Prostate gland (tissue), 2 donors: ENCODE data around the gene CCDC102B. TPM values are rescaled to one million over a fixed set of nuclear protein-coding genes. Genes with fewer than 3 reads are reported as not detected.

Source experiments
- DNase-seq: peaks from one replicate; pipeline ENCODE4 v3.0.0-alpha.2; 2019; ENCODE audit warnings: low spot score
- H3K27ac ChIP-seq, 2 donors: fragments of 200-600 bp; sonication (generic); 2 replicates each; pipeline ENCODE4 v1.5.1; 2017 to 2019
- H3K27me3 ChIP-seq: fragments of 200-600 bp; sonication (generic); replicated peaks from 2 replicates; pipeline ENCODE4 v1.5.1; 2019; ENCODE audit not compliant: insufficient read depth
- H3K36me3 ChIP-seq, 2 donors: fragments of 200-600 bp; sonication (generic); 1 replicate in 1 of 2; 2 replicates in 1 of 2; pipeline versions ENCODE4 v1.5.1 to v1.8.1; 2017 to 2019
- H3K4me1 ChIP-seq: fragments of 200-600 bp; sonication (generic); replicated peaks from 2 replicates; pipeline ENCODE4 v1.5.1; 2019
- H3K4me3 ChIP-seq, 2 donors: fragments of 200-600 bp; sonication (generic); 2 replicates each; pipeline ENCODE4 v1.5.1; 2017 to 2019
- H3K9me3 ChIP-seq: fragments of 200-600 bp; sonication (generic); 2 replicates; pipeline ENCODE4 v1.5.1; 2017
- CTCF ChIP-seq, 4 experiments: fragments of 200-600 bp in 2 of 4; fragments of 450-650 bp in 2 of 4; sonication (generic) in 2 of 4; IDR thresholded peaks; 1 replicate in 3 of 4; 2 replicates in 1 of 4; pipeline ENCODE4 v1.5.1; 2016 to 2019; ENCODE audit warnings: antibody characterized with exemption in 4 of 4, mild to moderate bottlenecking in 2 of 4, moderate library complexity in 2 of 4
- POLR2A ChIP-seq: fragments of 450-650 bp; IDR thresholded peaks from one replicate; pipeline ENCODE4 v1.6.1; 2016; ENCODE audit warnings: antibody characterized with exemption, mild to moderate bottlenecking
- POLR2AphosphoS5 ChIP-seq: sonication (generic); formaldehyde crosslinking; IDR thresholded peaks from one replicate; pipeline ENCODE4 v1.6.1; 2017; ENCODE audit warnings: antibody characterized with exemption
- WGBS: methylation state at CpG from one replicate; pipeline ENCODE4 v1.1.5; 2018; 5-methylcytosine and 5-hydroxymethylcytosine counted together
- intact Hi-C: fragments of 100-400 bp; cut with DNase I; formaldehyde crosslinking; loops from one replicate; pipeline ENCODE4 v1.14.2; 2022
- total RNA-seq, 2 donors: library from RNA; depleted of rRNA; stranded (reverse); fragments of >200 nt; gene quantifications; one replicate each; pipeline ENCODE4 v1.1.0, GENCODE V29; 2016

CCDC102B gene
- 10 to 100 TPM in 1 of 2 donors, 1 to 10 TPM in 1; 2.9 to 16.5 TPM for total RNA-seq

- WGBS, result 21% methylated on average over 1 of the region's 1 CpG
- H3K27ac ChIP-seq, result no peak within 1 kb of the TSS
Observed at GRCh38 chr18:68797871-68798270, at the start of gene CCDC102B. Gene CCDC102B, plus strand, starts transcription at chr18:68798080. Its CDS starts 38,684 bp downstream, at chr18:68836764.

DNA sequence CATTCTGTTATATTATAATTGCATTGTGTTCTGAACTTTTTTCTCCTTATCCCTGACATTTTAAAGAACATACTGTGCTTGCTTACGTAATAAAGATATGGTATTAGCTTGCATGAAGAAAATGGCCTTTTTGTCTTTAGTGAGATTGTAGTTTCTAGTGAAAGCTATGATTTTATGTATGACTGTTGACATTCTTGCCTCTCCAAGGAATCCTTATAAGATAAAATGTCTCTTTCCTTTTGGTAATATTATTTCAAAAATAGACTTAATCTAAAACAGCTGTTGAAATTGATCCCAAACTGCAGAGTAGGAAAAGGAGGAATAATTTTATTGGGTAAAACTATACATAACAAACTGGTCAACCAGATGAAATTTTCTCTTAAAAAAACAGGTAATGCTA, 40.8 kb upstream of the CCDC102B start:
- DNase-seq, result no peak
- 66% methylated on average over 1 of the region's 1 CpG for WGBS
- no peaks in the 10 kb centered on the region for H3K27me3 ChIP-seq
- intact Hi-C loops, result no loop called here
- H3K36me3 ChIP-seq, result no peaks in the 10 kb centered on the region
- H3K27ac ChIP-seq, result no peak overlapping the region
- no peak overlapping the region for H3K4me3 ChIP-seq
- no peaks in the 10 kb centered on the region for H3K4me1 ChIP-seq
- no peak for TF ChIP-seq POLR2A
- no peak for TF ChIP-seq CTCF (IDR thresholded peaks at IDR 0.05)
- no peak for TF ChIP-seq POLR2AphosphoS5
- no peaks in the 10 kb centered on the region for H3K9me3 ChIP-seq

More at GRCh38 chr18:68797871-68798270, at the start of gene CCDC102B:
- H3K4me3 ChIP-seq, result no peak within 1 kb of the TSS
- DNase-seq, result no peak
- H3K9me3 ChIP-seq, result no peaks in the 10 kb centered on the region
- no peaks in the 10 kb centered on the region for H3K36me3 ChIP-seq
- intact Hi-C loops, result no loop called here
- no peaks in the 10 kb centered on the region for H3K4me1 ChIP-seq
- no peaks in the 10 kb centered on the region for H3K27me3 ChIP-seq
- TF ChIP-seq CTCF (IDR thresholded peaks at IDR 0.05), result no peak
- no peak for TF ChIP-seq POLR2A
- no peak for TF ChIP-seq POLR2AphosphoS5

GRCh38 chr18:68759308-68759707, 38.6 kb upstream of the CCDC102B start:
- Histone ChIP-seq H3K27me3 (no peaks in the 10 kb centered on the region), H3K4me3 (no peak overlapping the region), H3K27ac (no peak overlapping the region), H3K4me1 (no peaks in the 10 kb centered on the region), H3K9me3 (no peaks in the 10 kb centered on the region), H3K36me3 (no peaks in the 10 kb centered on the region)
- DNase-seq, result no peak
- WGBS, result 95% methylated on average over 2 of the region's 2 CpGs
- no peak for TF ChIP-seq POLR2AphosphoS5
- TF ChIP-seq POLR2A, result no peak
- TF ChIP-seq CTCF (IDR thresholded peaks at IDR 0.05), result no peak
- intact Hi-C loops, result no loop called here

GRCh38 chr18:68763083-68763482, 34.8 kb upstream of the CCDC102B start:
- no peak for TF ChIP-seq POLR2A
- TF ChIP-seq CTCF (IDR thresholded peaks at IDR 0.05), result no peak
- no peak for TF ChIP-seq POLR2AphosphoS5

DNA sequence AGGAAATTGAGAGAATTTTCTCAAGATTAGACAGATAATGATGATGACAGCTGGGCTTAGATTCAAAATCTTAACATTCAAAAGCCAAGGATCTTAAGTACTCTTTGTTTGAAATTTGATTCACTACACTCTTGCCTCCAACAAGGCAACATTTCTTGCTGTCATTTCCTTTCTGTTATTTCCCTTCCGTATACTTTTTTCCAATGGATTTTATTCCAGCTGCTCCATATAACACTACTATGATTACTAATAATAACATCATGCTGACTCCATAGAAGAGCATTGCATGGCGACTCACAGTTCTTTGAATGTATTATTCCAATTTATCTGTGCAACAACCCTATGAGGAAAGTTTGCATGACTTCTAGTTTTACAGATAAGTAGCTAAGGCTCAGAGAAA, 33.9 kb upstream of the CCDC102B start:
- H3K9me3 ChIP-seq, result no peaks in the 10 kb centered on the region
- no peaks in the 10 kb centered on the region for H3K27me3 ChIP-seq
- H3K27ac ChIP-seq, result no peak overlapping the region
- no peaks in the 10 kb centered on the region for H3K4me1 ChIP-seq
- TF ChIP-seq POLR2AphosphoS5 (no peak), POLR2A (no peak), CTCF (IDR thresholded peaks at IDR 0.05) (no peak)
- WGBS, result 85% methylated on average over 2 of the region's 2 CpGs
- intact Hi-C loops, result no loop called here
- DNase-seq, result no peak
- no peak overlapping the region for H3K4me3 ChIP-seq
- H3K36me3 ChIP-seq, result no peaks in the 10 kb centered on the region

More at GRCh38 chr18:68763083-68763482, 34.8 kb upstream of the CCDC102B start:
- intact Hi-C loops, result no loop called here
- H3K4me1 ChIP-seq, result no peaks in the 10 kb centered on the region
- no peak for DNase-seq
- WGBS, result 90% methylated on average over 2 of the region's 2 CpGs
- no peaks in the 10 kb centered on the region for H3K27me3 ChIP-seq
- no peak overlapping the region for H3K4me3 ChIP-seq
- H3K36me3 ChIP-seq, result no peaks in the 10 kb centered on the region
- no peak overlapping the region for H3K27ac ChIP-seq
- H3K9me3 ChIP-seq, result no peaks in the 10 kb centered on the region
